Measurements from ENCODE around the gene DPYSL4. TPM values are rescaled to one million over a fixed set of nuclear protein-coding genes. Genes with fewer than 3 reads are reported as not detected.
"Not testable (repeated sequence)": the region's sequence is repeated elsewhere in the genome, so short reads cannot be mapped to it uniquely, and the experiment has no call there.

Gene DPYSL4
- total RNA-seq, 2 donors from 2014 or later = 3.4 to 4.1 TPM

- no peaks in the 10 kb centered on the region for H3K9me3 ChIP-seq
- TF ChIP-seq CTCF (IDR thresholded peaks at IDR 0.05) = no peak
- no peak overlapping the region for H3K27ac ChIP-seq
- H3K27me3 ChIP-seq = no peaks in the 10 kb centered on the region
- no peak overlapping the region for H3K4me3 ChIP-seq
- no peak for DNase-seq (ENCODE audit: low spot score)
- no peaks in the 10 kb centered on the region for H3K36me3 ChIP-seq
- no peaks in the 10 kb centered on the region for H3K4me1 ChIP-seq
Measured at GRCh38 chr10:132155723-132156381, 30.9 kb upstream of the DPYSL4 start.

DNA sequence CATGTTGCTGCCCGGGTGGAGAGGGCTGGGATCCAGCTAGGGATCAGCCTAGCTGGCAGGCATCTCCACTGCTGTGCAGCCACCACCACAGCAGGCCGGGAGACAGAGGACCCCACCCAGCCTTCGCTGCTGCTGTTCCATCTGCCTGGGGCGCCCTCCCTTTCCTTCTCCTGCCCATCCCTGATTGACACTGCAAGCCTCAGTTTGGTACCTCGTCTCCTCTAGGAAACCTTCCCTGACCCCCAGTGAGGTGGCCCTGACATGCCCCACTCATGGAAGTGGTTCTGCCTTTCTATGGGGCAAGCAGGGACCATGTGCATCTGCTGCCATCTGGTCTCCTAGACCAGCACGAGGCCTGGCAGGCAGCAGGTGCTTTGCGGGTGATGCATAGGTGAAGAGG lies 30.4 kb upstream of the DPYSL4 start:
- Histone ChIP-seq H3K9me3 (no peaks in the 10 kb centered on the region), H3K36me3 (no peaks in the 10 kb centered on the region), H3K4me1 (no peaks in the 10 kb centered on the region), H3K27ac (no peak overlapping the region), H3K4me3 (no peak overlapping the region), H3K27me3 (no peaks in the 10 kb centered on the region)
- DNase-seq (ENCODE audit: low spot score) = no peak
- no peak for TF ChIP-seq CTCF (IDR thresholded peaks at IDR 0.05)

GRCh38 chr10:132157101-132157500 lies 29.6 kb upstream of the DPYSL4 start:
- Histone ChIP-seq H3K9me3 (no peaks in the 10 kb centered on the region), H3K4me1 (peaks cover 0 to 4% of the 10 kb centered on the region in 2 donors), H3K27me3 (no peaks in the 10 kb centered on the region), H3K36me3 (no peaks in the 10 kb centered on the region), H3K4me3 (no peak overlapping the region), H3K27ac (no peak overlapping the region)
- no peak for TF ChIP-seq CTCF (IDR thresholded peaks at IDR 0.05)
- no peak for DNase-seq (ENCODE audit: low spot score)

DNA sequence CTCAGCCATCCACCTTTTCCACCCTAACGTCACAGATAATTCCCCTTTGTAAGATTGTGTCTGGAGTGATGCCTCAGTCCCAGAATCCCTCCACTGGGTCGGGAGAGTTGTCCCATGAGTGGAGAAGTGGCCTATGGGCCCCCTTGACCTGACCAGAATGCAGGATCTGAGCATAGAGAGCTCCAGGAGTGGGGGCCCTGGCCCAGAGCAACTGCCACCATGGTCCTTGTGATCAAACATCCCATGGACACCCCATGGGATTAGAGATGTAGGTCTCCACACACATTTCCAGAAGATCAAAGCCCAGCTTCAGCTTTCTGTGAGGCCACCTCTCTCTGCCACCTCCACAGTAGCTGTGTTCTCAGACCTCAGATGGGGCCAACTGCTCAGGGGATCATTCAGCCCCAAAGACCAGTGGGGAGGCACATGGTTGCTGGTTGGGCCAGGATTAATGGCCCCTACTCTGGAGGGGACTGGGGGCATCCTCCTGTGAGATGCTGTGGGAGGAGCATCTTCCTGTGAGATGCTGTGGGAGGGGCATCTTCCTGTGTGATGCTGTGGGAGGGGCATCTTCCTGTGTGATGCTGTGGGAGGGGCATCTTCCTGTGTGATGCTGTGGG lies 28.5 kb upstream of the DPYSL4 start:
- no peaks in the 10 kb centered on the region for H3K27me3 ChIP-seq
- H3K27ac ChIP-seq = no peak overlapping the region
- no peaks in the 10 kb centered on the region for H3K36me3 ChIP-seq
- no peak for DNase-seq (ENCODE audit: low spot score)
- H3K4me3 ChIP-seq = no peak overlapping the region
- no peak for TF ChIP-seq CTCF (IDR thresholded peaks at IDR 0.05)
- H3K4me1 ChIP-seq = peaks cover 0 to 15% of the 10 kb centered on the region in 2 donors
- H3K9me3 ChIP-seq = no peaks in the 10 kb centered on the region

- Histone ChIP-seq H3K36me3 (no peaks in the 10 kb centered on the region), H3K27ac (no peak overlapping the region), H3K27me3 (no peaks in the 10 kb centered on the region), H3K4me1 (peaks cover 0 to 21% of the 10 kb centered on the region in 2 donors), H3K4me3 (no peak overlapping the region), H3K9me3 (no peaks in the 10 kb centered on the region)
- no peak for DNase-seq (ENCODE audit: low spot score)
- no peak for TF ChIP-seq CTCF (IDR thresholded peaks at IDR 0.05)
Measured at GRCh38 chr10:132158823-132159222, 27.9 kb upstream of the DPYSL4 start.

GRCh38 chr10:132159302-132160230 lies 27.2 kb upstream of the DPYSL4 start:
- not testable (repeated sequence) for H3K36me3 ChIP-seq; H3K27ac ChIP-seq; H3K27me3 ChIP-seq; H3K9me3 ChIP-seq; H3K4me3 ChIP-seq; DNase-seq (ENCODE audit: low spot score)
- H3K4me1 ChIP-seq = peaks cover 0 to 25% of the 10 kb centered on the region in 2 donors

- not testable (repeated sequence) for H3K4me3 ChIP-seq; H3K27me3 ChIP-seq; H3K36me3 ChIP-seq; H3K9me3 ChIP-seq; DNase-seq (ENCODE audit: low spot score); H3K27ac ChIP-seq
- H3K4me1 ChIP-seq = peaks cover 0 to 25% of the 10 kb centered on the region in 2 donors
Measured at GRCh38 chr10:132160231-132160630, 26.5 kb upstream of the DPYSL4 start.

GRCh38 chr10:132160834-132161622 lies 25.7 kb upstream of the DPYSL4 start:
- H3K9me3 ChIP-seq; DNase-seq (ENCODE audit: low spot score); H3K4me3 ChIP-seq; H3K27ac ChIP-seq; H3K27me3 ChIP-seq; H3K36me3 ChIP-seq: not testable (repeated sequence)
- peaks cover 0 to 25% of the 10 kb centered on the region in 2 donors for H3K4me1 ChIP-seq
